ENCODE results near the gene KCTD21. TPM values are rescaled to one million over a fixed set of nuclear protein-coding genes. Genes with fewer than 3 reads are reported as not detected.

KCTD21 gene
- total and polyA plus RNA-seq, 10 of the 15 experiments (the other 5 are each of a cell fraction or from before 2014, with no cell fraction given): 0.63 to 5.4 (median 3.6) TPM

DNA sequence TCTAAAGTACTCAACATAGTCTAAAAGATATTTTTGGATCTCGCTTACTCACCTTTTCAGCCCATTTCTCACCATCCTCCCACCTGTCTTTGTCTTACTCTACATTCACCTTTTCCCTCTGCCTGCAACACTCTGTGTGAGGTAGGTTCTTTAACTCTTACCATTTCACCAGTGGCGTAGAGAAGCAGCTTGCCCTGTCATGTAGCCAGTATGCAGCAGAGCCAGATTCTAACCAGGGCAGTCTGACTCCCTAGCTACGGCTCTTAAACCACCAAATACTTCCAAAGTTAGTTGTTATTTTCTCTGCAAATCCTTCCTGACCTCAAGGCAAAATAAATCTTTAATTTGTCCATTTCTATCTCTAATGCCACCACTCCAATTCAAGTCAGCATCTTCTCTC lies 56.5 kb downstream of the KCTD21 start:
- FAIRE-seq (no peak), ATAC-seq (no peak), DNase-seq (ENCODE audit: low read depth, low spot score) (no peak)
- Histone ChIP-seq H3K4me2 (ENCODE audit: control insufficient read depth, insufficient read depth) (no peak overlapping the region), H3K9ac (ENCODE audit: control insufficient read depth, insufficient read depth, low read length) (no peak overlapping the region), H4K20me1 (ENCODE audit: control insufficient read depth, insufficient read depth) (no peaks in the 10 kb centered on the region), H3K9me3 (replicated peaks; ENCODE audit: control insufficient read depth, insufficient read depth, low read length) (no peaks in the 10 kb centered on the region), H3K4me3 (no peak overlapping the region), H2AFZ (ENCODE audit: control insufficient read depth, low read depth, low read length) (no peak overlapping the region), H3K4me1 (ENCODE audit: control insufficient read depth, insufficient read depth, low read length) (no peaks in the 10 kb centered on the region), H3K27ac (ENCODE audit: control insufficient read depth, insufficient read depth) (no peak overlapping the region), H3K27me3 (replicated peaks in 1 of 2; ENCODE audit: control insufficient read depth in 2 of 2, insufficient read depth in 2 of 2, low read length in 1 of 2) (no peaks in the 10 kb centered on the region), H3K79me2 (ENCODE audit: control insufficient read depth, insufficient read depth, low read length) (peaks cover under 1% of the 10 kb centered on the region; the same call in 1 of the 2 replicates), H3K36me3 (ENCODE audit: control insufficient read depth in 2 of 2, insufficient read depth in 2 of 2, low read length in 1 of 2) (no peaks in the 10 kb centered on the region; a peak in 1 of 4 replicates)
- no TSS peak for BruUV-seq (replicated peaks)
- ChIA-PET CTCF (no interaction called here), SMC1A (ENCODE audit: uncharacterized antibody, unreplicated experiment) (interaction anchor here (0.7 to 0.9 kb wide), 2 partner anchors 13 to 14 kb away, joined by 3 read pairs; no protein-coding TSS in a partner anchor), POLR2A (interaction anchor here (0.8 to 1.5 kb wide), 4 partner anchors 13 to 443 kb away, joined by 3 to 5 read pairs (median 4); partner anchors contain the start of gene NARS2), RAD21 (ENCODE audit: unreplicated experiment) (interaction anchor here (0.6 to 1.9 kb wide), 3 partner anchors 10 to 299 kb away, joined by 3 to 5 read pairs (median 3); no protein-coding TSS in a partner anchor)
- TF ChIP-seq BACH1 (IDR thresholded peaks at IDR 0.05; ENCODE audit: borderline replicate concordance) (no peak), IRF4 (IDR thresholded peaks at IDR 0.05; ENCODE audit: low read depth, low read length) (no peak), LARP7 (IDR thresholded peaks at IDR 0.05) (no peak), BHLHE40 (IDR thresholded peaks at IDR 0.05; ENCODE audit: borderline replicate concordance in 1 of 2, low read depth in 2 of 2, low read length in 1 of 2) (no peak), RUNX3 (IDR thresholded peaks at IDR 0.05; ENCODE audit: low read length) (no peak)
- TF ChIP-seq, protein P1, sequence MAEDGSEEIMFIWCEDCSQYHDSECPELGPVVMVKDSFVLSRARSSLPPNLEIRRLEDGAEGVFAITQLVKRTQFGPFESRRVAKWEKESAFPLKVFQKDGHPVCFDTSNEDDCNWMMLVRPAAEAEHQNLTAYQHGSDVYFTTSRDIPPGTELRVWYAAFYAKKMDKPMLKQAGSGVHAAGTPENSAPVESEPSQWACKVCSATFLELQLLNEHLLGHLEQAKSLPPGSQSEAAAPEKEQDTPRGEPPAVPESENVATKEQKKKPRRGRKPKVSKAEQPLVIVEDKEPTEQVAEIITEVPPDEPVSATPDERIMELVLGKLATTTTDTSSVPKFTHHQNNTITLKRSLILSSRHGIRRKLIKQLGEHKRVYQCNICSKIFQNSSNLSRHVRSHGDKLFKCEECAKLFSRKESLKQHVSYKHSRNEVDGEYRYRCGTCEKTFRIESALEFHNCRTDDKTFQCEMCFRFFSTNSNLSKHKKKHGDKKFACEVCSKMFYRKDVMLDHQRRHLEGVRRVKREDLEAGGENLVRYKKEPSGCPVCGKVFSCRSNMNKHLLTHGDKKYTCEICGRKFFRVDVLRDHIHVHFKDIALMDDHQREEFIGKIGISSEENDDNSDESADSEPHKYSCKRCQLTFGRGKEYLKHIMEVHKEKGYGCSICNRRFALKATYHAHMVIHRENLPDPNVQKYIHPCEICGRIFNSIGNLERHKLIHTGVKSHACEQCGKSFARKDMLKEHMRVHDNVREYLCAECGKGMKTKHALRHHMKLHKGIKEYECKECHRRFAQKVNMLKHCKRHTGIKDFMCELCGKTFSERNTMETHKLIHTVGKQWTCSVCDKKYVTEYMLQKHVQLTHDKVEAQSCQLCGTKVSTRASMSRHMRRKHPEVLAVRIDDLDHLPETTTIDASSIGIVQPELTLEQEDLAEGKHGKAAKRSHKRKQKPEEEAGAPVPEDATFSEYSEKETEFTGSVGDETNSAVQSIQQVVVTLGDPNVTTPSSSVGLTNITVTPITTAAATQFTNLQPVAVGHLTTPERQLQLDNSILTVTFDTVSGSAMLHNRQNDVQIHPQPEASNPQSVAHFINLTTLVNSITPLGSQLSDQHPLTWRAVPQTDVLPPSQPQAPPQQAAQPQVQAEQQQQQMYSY (CRISPR knock-in tag; IDR thresholded peaks at IDR 0.05): no peak
- TF ChIP-seq, protein P2, sequence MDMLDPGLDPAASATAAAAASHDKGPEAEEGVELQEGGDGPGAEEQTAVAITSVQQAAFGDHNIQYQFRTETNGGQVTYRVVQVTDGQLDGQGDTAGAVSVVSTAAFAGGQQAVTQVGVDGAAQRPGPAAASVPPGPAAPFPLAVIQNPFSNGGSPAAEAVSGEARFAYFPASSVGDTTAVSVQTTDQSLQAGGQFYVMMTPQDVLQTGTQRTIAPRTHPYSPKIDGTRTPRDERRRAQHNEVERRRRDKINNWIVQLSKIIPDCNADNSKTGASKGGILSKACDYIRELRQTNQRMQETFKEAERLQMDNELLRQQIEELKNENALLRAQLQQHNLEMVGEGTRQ (IDR thresholded peaks at IDR 0.05; ENCODE audit: borderline replicate concordance, low read depth, low read length): no peak
- WGBS (ENCODE audit: insufficient coverage, insufficient replicate concordance, low lambda C conversion rate, missing lambda C conversion rate): 80% methylated on average over 3 of the region's 3 CpGs
- in situ Hi-C loops (cut with MboI) (no loop called here), intact Hi-C loops (cut with micrococcal nuclease; ENCODE audit: unreplicated experiment) (no loop called here)

Measured in GM12878 (cell line).